AG09319 (cell line): ENCODE data around the gene TULP4.
"Not testable (repeated sequence)": the region's sequence is repeated elsewhere in the genome, so short reads cannot be mapped to it uniquely, and the experiment has no call there.

Experiments
- DNase-seq: peaks from one replicate; pipeline ENCODE4 v3.0.0-alpha.2; 2010; ENCODE audit warnings: low read depth; ENCODE audit errors: extremely low read depth
- TF ChIP-seq, protein P1 (sequence below): IDR thresholded peaks from 2 replicates; pipeline ENCODE4 v1.5.1; 2011; ENCODE audit warnings: low read depth, mild to moderate bottlenecking, inconsistent platforms, low read length, moderate library complexity

Gene TULP4

DNA sequence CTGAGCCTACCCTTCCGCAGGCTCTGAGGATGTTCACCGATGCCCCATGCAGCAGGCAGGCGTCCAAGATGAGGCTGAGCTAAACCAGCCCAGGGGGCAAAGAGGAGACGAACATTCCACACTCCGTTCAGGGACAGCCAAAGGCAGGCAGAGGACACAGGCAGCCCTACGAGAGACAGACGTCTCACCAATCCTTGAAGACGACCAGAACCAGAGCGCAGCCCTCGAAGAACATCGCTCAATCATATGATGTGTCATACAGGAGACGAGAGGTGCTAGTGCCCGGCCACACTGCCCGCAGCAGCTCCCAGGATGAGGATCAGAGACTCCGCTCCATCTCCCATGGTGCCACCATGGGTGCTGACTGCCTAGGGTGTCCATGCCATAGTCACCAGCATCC is 212.0 kb downstream of the TULP4 start:
- DNase-seq = no peak
- TF ChIP-seq, protein P1, sequence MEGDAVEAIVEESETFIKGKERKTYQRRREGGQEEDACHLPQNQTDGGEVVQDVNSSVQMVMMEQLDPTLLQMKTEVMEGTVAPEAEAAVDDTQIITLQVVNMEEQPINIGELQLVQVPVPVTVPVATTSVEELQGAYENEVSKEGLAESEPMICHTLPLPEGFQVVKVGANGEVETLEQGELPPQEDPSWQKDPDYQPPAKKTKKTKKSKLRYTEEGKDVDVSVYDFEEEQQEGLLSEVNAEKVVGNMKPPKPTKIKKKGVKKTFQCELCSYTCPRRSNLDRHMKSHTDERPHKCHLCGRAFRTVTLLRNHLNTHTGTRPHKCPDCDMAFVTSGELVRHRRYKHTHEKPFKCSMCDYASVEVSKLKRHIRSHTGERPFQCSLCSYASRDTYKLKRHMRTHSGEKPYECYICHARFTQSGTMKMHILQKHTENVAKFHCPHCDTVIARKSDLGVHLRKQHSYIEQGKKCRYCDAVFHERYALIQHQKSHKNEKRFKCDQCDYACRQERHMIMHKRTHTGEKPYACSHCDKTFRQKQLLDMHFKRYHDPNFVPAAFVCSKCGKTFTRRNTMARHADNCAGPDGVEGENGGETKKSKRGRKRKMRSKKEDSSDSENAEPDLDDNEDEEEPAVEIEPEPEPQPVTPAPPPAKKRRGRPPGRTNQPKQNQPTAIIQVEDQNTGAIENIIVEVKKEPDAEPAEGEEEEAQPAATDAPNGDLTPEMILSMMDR = no peak

DNA sequence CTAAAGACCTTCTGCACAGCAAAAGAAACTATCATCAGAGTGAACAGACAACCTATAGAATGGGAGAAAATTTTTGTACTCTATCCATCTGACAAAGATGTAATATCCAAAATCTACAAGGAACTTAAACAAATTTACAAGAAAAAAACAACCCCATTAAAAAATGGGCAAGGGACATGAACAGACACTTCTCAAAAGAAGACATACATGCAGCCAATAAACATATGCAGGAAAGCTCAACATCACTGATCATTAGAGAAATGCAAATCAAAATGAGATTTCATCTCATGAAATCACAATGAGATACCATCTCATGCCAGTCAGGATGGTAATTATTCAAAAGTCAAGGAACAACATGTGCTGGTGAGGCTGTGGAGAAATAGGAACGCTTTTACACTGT is 215.6 kb downstream of the TULP4 start:
- not testable (repeated sequence) for DNase-seq

DNA sequence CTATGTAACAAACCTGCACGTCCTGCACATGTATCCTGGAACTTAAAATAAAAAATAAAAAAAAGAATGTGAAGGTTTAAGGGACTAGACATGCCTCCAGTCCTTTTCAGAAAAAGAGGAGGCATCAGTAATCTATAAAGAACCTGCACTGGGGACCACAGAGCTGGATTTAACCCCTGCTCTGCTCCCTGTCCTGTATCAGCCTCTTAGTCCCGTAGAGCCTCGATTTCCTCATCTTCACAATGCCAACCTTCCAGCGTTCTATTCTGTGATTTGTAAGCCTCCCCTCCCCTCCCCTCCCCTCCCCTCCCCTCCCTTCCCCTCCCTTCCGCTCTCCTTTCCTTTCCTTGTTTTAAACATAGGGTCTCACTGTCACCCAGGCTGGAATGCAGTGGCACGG is 216.6 kb downstream of the TULP4 start:
- TF ChIP-seq, protein P1 = no peak
- no peak for DNase-seq

DNA sequence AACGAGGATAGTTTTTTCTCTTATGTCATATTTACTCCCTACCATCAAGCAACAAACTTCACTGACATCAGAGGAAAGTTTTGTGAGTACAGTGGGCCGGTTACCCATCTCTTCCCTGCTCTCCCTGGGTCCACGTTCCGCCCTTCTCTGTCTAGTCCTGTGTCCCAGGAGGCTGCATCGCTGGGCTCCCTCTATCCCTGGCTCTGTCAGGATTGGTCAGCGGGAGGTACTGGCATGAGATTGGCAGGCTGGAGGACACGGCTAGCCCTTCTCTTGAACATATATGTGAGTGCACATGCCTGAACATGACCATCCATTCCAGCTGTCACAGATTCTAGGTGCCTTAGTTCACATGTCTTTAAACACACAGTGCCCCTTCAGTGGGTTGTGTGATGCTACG is 217.4 kb downstream of the TULP4 start:
- TF ChIP-seq, protein P1 = no peak
- no peak for DNase-seq

DNA sequence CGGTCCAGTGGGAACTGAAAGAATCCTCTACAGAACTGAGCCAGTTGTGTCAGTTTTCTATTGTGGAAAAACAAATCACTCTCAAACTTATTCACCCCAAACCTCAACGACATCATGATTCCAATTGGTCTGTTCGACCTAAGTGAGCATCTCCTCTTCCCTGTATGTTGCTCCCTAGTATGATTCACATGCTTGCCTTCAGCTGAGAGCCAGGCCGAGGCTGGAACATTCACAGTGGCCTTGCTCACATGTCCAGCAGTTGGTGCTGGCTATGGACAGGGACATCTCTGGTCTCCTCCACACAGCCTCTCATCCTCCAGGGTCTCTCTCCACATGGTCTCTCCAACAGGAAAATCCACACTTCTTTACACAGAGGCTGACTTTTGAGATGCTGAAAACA is 219.3 kb downstream of the TULP4 start:
- TF ChIP-seq, protein P1 = no peak
- DNase-seq = no peak

DNA sequence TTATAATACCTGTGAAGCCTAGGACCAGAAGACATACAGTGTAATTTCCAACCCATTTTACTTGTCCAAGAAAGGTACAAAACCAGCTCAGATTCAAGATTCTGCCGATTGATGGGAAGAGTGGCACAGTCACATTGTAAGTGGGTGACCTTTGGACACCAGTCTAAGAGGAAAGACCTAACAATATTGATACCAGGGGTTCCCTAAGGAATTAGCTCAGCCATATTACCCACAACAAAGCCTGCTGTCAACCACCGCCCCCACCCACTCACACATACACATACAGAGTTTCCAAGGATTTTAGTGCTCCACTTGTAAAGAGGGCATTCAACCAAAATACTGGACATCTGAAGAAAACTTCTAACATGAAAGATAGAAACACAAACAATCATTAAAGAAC is 219.7 kb downstream of the TULP4 start:
- TF ChIP-seq, protein P1 = no peak
- no peak for DNase-seq

DNA sequence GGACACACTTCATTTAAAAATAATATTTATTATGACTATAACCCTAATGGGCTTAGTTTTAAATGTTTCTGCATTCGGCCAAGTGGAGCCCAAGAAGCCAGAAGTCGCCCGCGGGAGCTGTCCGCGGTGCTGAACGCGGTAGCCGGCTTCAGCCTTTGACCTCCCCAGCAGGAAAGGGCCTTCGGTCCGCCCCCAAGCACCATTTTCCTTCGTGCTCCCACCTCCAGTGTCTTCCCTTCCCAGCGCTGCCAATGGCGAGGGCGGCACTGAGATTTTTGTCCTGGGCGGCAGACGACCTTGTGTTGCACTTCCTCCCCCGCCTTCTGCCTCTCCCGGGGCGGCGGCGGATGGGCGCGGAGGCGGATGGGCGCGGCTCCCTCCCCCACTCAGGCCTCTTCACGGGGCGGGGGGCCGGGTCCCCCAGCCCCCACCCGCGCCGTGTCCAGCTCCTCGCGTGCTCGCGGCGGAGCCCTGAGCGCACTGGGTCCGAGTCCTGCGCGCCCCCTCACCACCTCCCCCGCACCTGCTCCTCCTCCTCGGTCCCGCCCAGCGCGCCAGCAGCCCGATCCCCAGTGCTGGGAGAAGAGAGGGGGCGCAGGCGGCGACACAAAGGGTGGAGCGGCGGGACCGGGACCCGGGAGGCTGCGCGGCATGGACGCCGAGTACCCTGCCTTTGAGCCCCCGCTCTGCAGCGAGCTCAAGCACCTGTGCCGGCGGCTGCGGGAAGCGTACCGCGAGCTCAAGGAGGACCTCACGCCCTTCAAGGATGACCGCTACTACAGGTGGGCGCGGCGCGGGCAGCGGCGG is 224.0 kb downstream of the TULP4 start:
- TF ChIP-seq, protein P1 = no peak

More for the DNA sequence above, 224.0 kb downstream of the TULP4 start:
- DNase-seq = no peak
